ENCODE results near the gene ZNG1F.
"Not testable (repeated sequence)": the region's sequence is repeated elsewhere in the genome, so short reads cannot be mapped to it uniquely, and the experiment has no call there.

The ZNG1F gene

DNA sequence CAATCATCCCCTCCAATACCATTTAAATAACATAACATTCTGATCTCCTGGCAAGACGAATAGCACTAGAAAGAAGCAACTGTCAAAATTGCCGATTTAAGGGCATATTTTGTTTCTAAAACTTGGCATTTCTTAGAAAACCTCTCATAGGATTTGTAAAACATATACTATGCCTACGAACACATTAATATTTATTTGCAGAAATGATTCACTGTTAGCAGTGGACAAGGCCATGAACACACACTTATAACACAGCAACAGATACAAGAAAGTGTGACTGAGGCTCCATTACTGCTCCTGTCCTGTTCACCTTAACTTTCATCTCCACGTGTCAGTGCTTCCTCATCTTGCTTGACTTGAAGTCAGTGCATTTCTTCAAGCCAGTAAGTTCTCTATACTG, 106.8 kb downstream of the ZNG1F start:
- not testable (repeated sequence) for DNase-seq

Measured in NCI-H1105 (cell line).